Measurements from ENCODE around the gene UGT1A8. TPM values are rescaled to one million over a fixed set of nuclear protein-coding genes. Genes with fewer than 3 reads are reported as not detected.
"Not testable (repeated sequence)": the region's sequence is repeated elsewhere in the genome, so short reads cannot be mapped to it uniquely, and the experiment has no call there.

Gene UGT1A8
- total and polyA plus RNA-seq, 2 experiments from 2014 or later = 0.45 TPM; not detected in 1

- not testable (repeated sequence) for H3F3A ChIP-seq (replicated peaks; ENCODE audit: low read depth); H3K79me2 ChIP-seq (replicated peaks; ENCODE audit: insufficient read depth); H3K27me3 Mint-ChIP-seq (ENCODE audit: insufficient read depth, low read depth, poor library complexity); H3K36me3 Mint-ChIP-seq (ENCODE audit: low read depth); H3K4me1 ChIP-seq (ENCODE audit: insufficient read depth); H3K27me3 ChIP-seq (ENCODE audit: insufficient read depth); H3K36me3 ChIP-seq (ENCODE audit: insufficient read depth); H4K20me1 ChIP-seq (replicated peaks; ENCODE audit: insufficient read depth); ATAC-seq; H3K9me2 ChIP-seq (ENCODE audit: insufficient read depth)
- Histone ChIP-seq H3K4me3 (peak overlapping the region; percentile 47), H3K4me2 (peak overlapping the region; percentile 55; the same call in 1 of the 2 replicates), H3K27ac (ENCODE audit: low read depth) (peak overlapping the region; percentile 68; the same call in 1 of the 2 replicates), H2AFZ (peak overlapping the region; percentile 23)
- Mint-ChIP-seq H3K27ac (peak overlapping the region; percentile 96), H3K4me3 (peak overlapping the region; percentile 55), H3K9me3 (peaks cover 15% of the 10 kb centered on the region; the same call in 1 of the 3 replicates), H3K4me1 (peaks cover 10% of the 10 kb centered on the region)
- peak; percentile 14 for DNase-seq (ENCODE audit: low spot score)
Measured at GRCh38 chr2:233583217-233583965, 34.0 kb upstream of the UGT1A8 start.

- H3K79me2 ChIP-seq (replicated peaks; ENCODE audit: insufficient read depth) = no peaks in the 10 kb centered on the region
- H3K9me2 ChIP-seq (ENCODE audit: insufficient read depth) = peaks cover 5% of the 10 kb centered on the region
- H3K4me2 ChIP-seq = peak overlapping the region; percentile 27; the same call in 1 of the 2 replicates
- H3F3A ChIP-seq (replicated peaks; ENCODE audit: low read depth) = no peaks in the 10 kb centered on the region
- H3K27me3 ChIP-seq (ENCODE audit: insufficient read depth) = no peaks in the 10 kb centered on the region
- no peaks in the 10 kb centered on the region for H3K36me3 ChIP-seq (ENCODE audit: insufficient read depth)
- peaks cover 4% of the 10 kb centered on the region for H3K4me1 ChIP-seq (ENCODE audit: insufficient read depth)
- Mint-ChIP-seq H3K36me3 (ENCODE audit: low read depth) (peaks cover 4% of the 10 kb centered on the region; the same call in 1 of the 3 replicates), H3K27me3 (ENCODE audit: insufficient read depth, low read depth, poor library complexity) (peaks cover 5% of the 10 kb centered on the region), H3K4me3 (no peak overlapping the region), H3K27ac (no peak overlapping the region), H3K4me1 (peaks cover 10% of the 10 kb centered on the region), H3K9me3 (peaks cover 15% of the 10 kb centered on the region; the same call in 1 of the 3 replicates)
- ATAC-seq (no peak), DNase-seq (ENCODE audit: low spot score) (no peak)
- H4K20me1 ChIP-seq (replicated peaks; ENCODE audit: insufficient read depth) = no peaks in the 10 kb centered on the region
- no peak overlapping the region for H3K4me3 ChIP-seq
- H2AFZ ChIP-seq = peak overlapping the region; percentile 52; the same call in 1 of the 2 replicates
- no peak overlapping the region for H3K27ac ChIP-seq (ENCODE audit: low read depth)
- TF ChIP-seq ETS1 (IDR thresholded peaks at IDR 0.05) (no peak), EZH2 (IDR thresholded peaks at IDR 0.05; ENCODE audit: low read depth, unreplicated experiment) (no peak), JUNB (IDR thresholded peaks at IDR 0.05; ENCODE audit: unreplicated experiment) (no peak), NANOG (IDR thresholded peaks at IDR 0.05; ENCODE audit: borderline replicate concordance) (no peak), ZNF331 (CRISPR knock-in tag; IDR thresholded peaks at IDR 0.05; ENCODE audit: low read depth) (no peak), REST (IDR thresholded peaks at IDR 0.05; ENCODE audit: unreplicated experiment) (no peak), ZNF114 (CRISPR knock-in tag; IDR thresholded peaks at IDR 0.05) (no peak), CREB1 (CRISPR knock-in tag; IDR thresholded peaks at IDR 0.05; ENCODE audit: low read depth) (no peak), CTCF (conservative IDR thresholded peaks at IDR 0.05; ENCODE audit: low read depth in 2 of 2) (no peak)
Measured at GRCh38 chr2:233584210-233584609, 33.2 kb upstream of the UGT1A8 start.
